GM23338 (cell line): ENCODE results near the gene MED16. TPM values are rescaled to one million over a fixed set of nuclear protein-coding genes. Genes with fewer than 3 reads are reported as not detected.

Source experiments
- EZH2 ChIP-seq: fragments of 200-600 bp; sonication (generic); IDR thresholded peaks from one replicate; pipeline ENCODE4 v1.8.0; 2017; ENCODE audit warnings: antibody characterized with exemption, mild to moderate bottlenecking, low read depth; ENCODE audit not compliant: unreplicated experiment
- REST ChIP-seq: IDR thresholded peaks from one replicate; pipeline ENCODE4 v1.6.1; 2018; ENCODE audit warnings: antibody characterized with exemption; ENCODE audit not compliant: unreplicated experiment
- ZNF114 ChIP-seq: fragments of 250-450 bp; sonication (Bioruptor Pico); IDR thresholded peaks from 2 replicates; pipeline ENCODE4 v1.5.0; 2020; ENCODE audit warnings: mild to moderate bottlenecking, moderate library complexity
- ZNF331 ChIP-seq: fragments of 250-450 bp; sonication (Bioruptor Pico); IDR thresholded peaks from 2 replicates; pipeline ENCODE4 v1.5.0; 2020; ENCODE audit warnings: low read depth, mild to moderate bottlenecking, moderate library complexity
- ZNF462 ChIP-seq: fragments of 250-450 bp; sonication (Bioruptor Pico); IDR thresholded peaks from 2 replicates; pipeline ENCODE4 v1.5.0; 2020; ENCODE audit warnings: mild to moderate bottlenecking, moderate library complexity
- polyA plus RNA-seq: library from polyadenylated mRNA; unstranded; fragments of >200 nt; fragmentation: Nextera tagmentation; extraction: Ambion mirVana; gene quantifications from 2 replicates; pipeline ENCODE4 v1.2.1, GENCODE V29; 2016
- total RNA-seq: library from RNA; depleted of rRNA; stranded (reverse); fragments of >200 nt; shearing (Covaris generic); gene quantifications from 2 replicates; pipeline ENCODE4 v1.2.3, GENCODE V29; 2014

The MED16 gene
- total and polyA plus RNA-seq, 2 experiments from 2014 or later: 52.7 to 73.6 TPM

- TF ChIP-seq ZNF462 (CRISPR knock-in tag): no peak
- TF ChIP-seq EZH2: no peak
- TF ChIP-seq REST: no peak
- TF ChIP-seq ZNF331: no peak
- no peak for TF ChIP-seq ZNF114 (CRISPR knock-in tag)
Observed at GRCh38 chr19:896434-896833, 3.4 kb upstream of the MED16 start (continued).
